Caco-2 (cell line): ENCODE measurements around the gene KHDRBS2. TPM values are rescaled to one million over a fixed set of nuclear protein-coding genes. Genes with fewer than 3 reads are reported as not detected.

Experiments
- BruUV-seq: library from RNA; stranded (reverse); fragments of 400-500 nt; replicated peaks from 2 replicates; lab custom pipeline; 2021; lab: Mats Ljungman, UMichigan
- CTCF ChIA-PET: fragments of 300-600 bp; sonication (Branson Sonifier 250); formaldehyde crosslinking; loops from one replicate; lab custom pipeline; 2022; ENCODE audit warnings: antibody characterized with exemption; lab: Charles Lee
- POLR2A ChIA-PET: fragments of 300-600 bp; sonication (Branson Sonifier 250); formaldehyde crosslinking; loops from one replicate; lab custom pipeline; 2022; ENCODE audit warnings: antibody characterized with exemption; lab: Charles Lee
- DNase-seq, 2 experiments: peaks; one replicate each; pipeline versions ENCODE4 v3.0.0 to v3.0.0-alpha.2; 2020 to 2022
- H3K27me3 ChIP-seq: replicated peaks from 2 replicates; pipeline ENCODE4 v1.6.0; 2011; ENCODE audit warnings: low read length; ENCODE audit not compliant: control insufficient read depth, insufficient read depth
- H3K36me3 ChIP-seq: 2 replicates; pipeline ENCODE4 v1.5.1; 2011; ENCODE audit warnings: low read length; ENCODE audit not compliant: control insufficient read depth, insufficient read depth
- H3K4me1 ChIP-seq: fragments of 250-450 bp; sonication (Bioruptor Pico); 2 replicates; pipeline ENCODE4 v1.5.1; 2020; ENCODE audit warnings: mild to moderate bottlenecking
- H3K4me3 ChIP-seq: 2 replicates; pipeline ENCODE4 v1.5.1; 2011; ENCODE audit warnings: low read depth, mild to moderate bottlenecking, control low read depth, low read length
- H3K9me3 ChIP-seq: fragments of 250-450 bp; sonication (Bioruptor Pico); 2 replicates; pipeline ENCODE4 v1.5.1; 2020; ENCODE audit warnings: mild to moderate bottlenecking, moderate library complexity
- H3K27ac Mint-ChIP-seq: one replicate; pipeline ENCODE4 v1.8.0; 2022; ENCODE audit warnings: mixed read lengths; ENCODE audit not compliant: unreplicated experiment
- H3K27me3 Mint-ChIP-seq: one replicate; pipeline ENCODE4 v1.8.0; 2022; ENCODE audit warnings: mixed read lengths; ENCODE audit not compliant: insufficient read depth, unreplicated experiment
- H3K36me3 Mint-ChIP-seq: one replicate; pipeline ENCODE4 v1.8.0; 2022; ENCODE audit warnings: mild to moderate bottlenecking, mixed read lengths; ENCODE audit not compliant: insufficient read depth, unreplicated experiment
- H3K4me1 Mint-ChIP-seq: one replicate; pipeline ENCODE4 v1.8.0; 2022; ENCODE audit warnings: low read depth, mixed read lengths; ENCODE audit not compliant: unreplicated experiment
- H3K4me3 Mint-ChIP-seq: one replicate; pipeline ENCODE4 v1.8.0; 2022; ENCODE audit warnings: mild to moderate bottlenecking, moderate library complexity, mixed read lengths; ENCODE audit not compliant: unreplicated experiment
- H3K9me3 Mint-ChIP-seq: one replicate; pipeline ENCODE4 v1.8.0; 2022; ENCODE audit warnings: mixed read lengths; ENCODE audit not compliant: unreplicated experiment
- intact Hi-C: fragments of 100-400 bp; cut with micrococcal nuclease; formaldehyde crosslinking; loops from one replicate; pipeline ENCODE4 v1.10.0; 2022; ENCODE audit not compliant: unreplicated experiment
- total RNA-seq: library from RNA; stranded (reverse); gene quantifications from 2 replicates; pipeline ENCODE4 v1.2.3, GENCODE V29; 2022
- TF ChIP-seq, protein P1 (sequence below), 2 experiments: fragments of 200-600 bp in 1 of 2; IDR thresholded peaks; 1 replicate in 1 of 2; 2 replicates in 1 of 2; pipeline versions ENCODE4 v1.5.1 to v1.8.0; 2011 to 2022; ENCODE audit warnings: antibody characterized with exemption in 1 of 2, control low read depth in 1 of 2, inconsistent platforms in 1 of 2, low read depth in 1 of 2, low read length in 1 of 2, mild to moderate bottlenecking in 1 of 2, moderate library complexity in 1 of 2; ENCODE audit not compliant: insufficient read depth in 1 of 2, severe bottlenecking in 1 of 2, unreplicated experiment in 1 of 2

KHDRBS2 gene
- total RNA-seq, 1 experiment from 2014 or later: not detected

- intact Hi-C loops: no loop called here
- POLR2A ChIA-PET: no interaction called here
- peaks cover 10% of the 10 kb centered on the region for H3K9me3 Mint-ChIP-seq
- Histone ChIP-seq H3K36me3 (no peaks in the 10 kb centered on the region), H3K27me3 (no peaks in the 10 kb centered on the region), H3K9me3 (no peaks in the 10 kb centered on the region), H3K4me1 (no peaks in the 10 kb centered on the region), H3K4me3 (no peak overlapping the region)
- TF ChIP-seq, protein P1, sequence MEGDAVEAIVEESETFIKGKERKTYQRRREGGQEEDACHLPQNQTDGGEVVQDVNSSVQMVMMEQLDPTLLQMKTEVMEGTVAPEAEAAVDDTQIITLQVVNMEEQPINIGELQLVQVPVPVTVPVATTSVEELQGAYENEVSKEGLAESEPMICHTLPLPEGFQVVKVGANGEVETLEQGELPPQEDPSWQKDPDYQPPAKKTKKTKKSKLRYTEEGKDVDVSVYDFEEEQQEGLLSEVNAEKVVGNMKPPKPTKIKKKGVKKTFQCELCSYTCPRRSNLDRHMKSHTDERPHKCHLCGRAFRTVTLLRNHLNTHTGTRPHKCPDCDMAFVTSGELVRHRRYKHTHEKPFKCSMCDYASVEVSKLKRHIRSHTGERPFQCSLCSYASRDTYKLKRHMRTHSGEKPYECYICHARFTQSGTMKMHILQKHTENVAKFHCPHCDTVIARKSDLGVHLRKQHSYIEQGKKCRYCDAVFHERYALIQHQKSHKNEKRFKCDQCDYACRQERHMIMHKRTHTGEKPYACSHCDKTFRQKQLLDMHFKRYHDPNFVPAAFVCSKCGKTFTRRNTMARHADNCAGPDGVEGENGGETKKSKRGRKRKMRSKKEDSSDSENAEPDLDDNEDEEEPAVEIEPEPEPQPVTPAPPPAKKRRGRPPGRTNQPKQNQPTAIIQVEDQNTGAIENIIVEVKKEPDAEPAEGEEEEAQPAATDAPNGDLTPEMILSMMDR (IDR thresholded peaks at IDR 0.05; ENCODE audit: insufficient read depth in 1 of 2, low read depth in 1 of 2, low read length in 1 of 2, severe bottlenecking in 1 of 2, unreplicated experiment in 1 of 2): no peak
- H3K36me3 Mint-ChIP-seq: no peaks in the 10 kb centered on the region
- H3K4me3 Mint-ChIP-seq: no peak overlapping the region
- no TSS peak for BruUV-seq
- no peak for DNase-seq
- H3K27ac Mint-ChIP-seq: no peak overlapping the region
- CTCF ChIA-PET: no interaction called here
- H3K27me3 Mint-ChIP-seq: no peaks in the 10 kb centered on the region
- no peaks in the 10 kb centered on the region for H3K4me1 Mint-ChIP-seq
Observed at GRCh38 chr6:61947311-61947947, 338.6 kb downstream of the KHDRBS2 start.

DNA sequence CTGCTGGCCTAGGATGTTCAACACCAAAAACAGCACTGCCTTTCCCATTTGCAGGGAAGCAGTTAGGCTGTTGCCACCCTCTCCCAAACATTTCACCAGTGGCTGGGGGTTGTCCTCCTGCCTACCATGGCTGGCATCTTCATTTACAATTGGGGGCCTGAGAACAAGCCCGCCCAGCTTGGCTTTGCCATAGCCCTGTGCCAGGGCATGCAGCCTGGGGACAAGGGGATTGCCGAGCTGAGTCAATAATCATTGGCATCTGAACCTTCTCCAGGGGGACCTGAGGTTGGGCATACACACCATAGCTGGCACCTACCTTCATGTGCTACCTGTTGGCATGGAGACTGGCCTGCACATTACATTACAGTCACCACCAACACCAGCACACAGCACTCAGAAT lies 345.1 kb downstream of the KHDRBS2 start:
- BruUV-seq: no TSS peak
- Mint-ChIP-seq H3K9me3 (peaks cover 12% of the 10 kb centered on the region), H3K36me3 (no peaks in the 10 kb centered on the region), H3K4me3 (no peak overlapping the region), H3K27ac (no peak overlapping the region), H3K27me3 (no peaks in the 10 kb centered on the region), H3K4me1 (no peaks in the 10 kb centered on the region)
- no peaks in the 10 kb centered on the region for H3K4me1 ChIP-seq
- H3K9me3 ChIP-seq: no peaks in the 10 kb centered on the region
- ChIA-PET POLR2A (no interaction called here), CTCF (no interaction called here)
- no peak overlapping the region for H3K4me3 ChIP-seq
- intact Hi-C loops: no loop called here
- no peaks in the 10 kb centered on the region for H3K27me3 ChIP-seq
- no peaks in the 10 kb centered on the region for H3K36me3 ChIP-seq
- TF ChIP-seq, protein P1 (IDR thresholded peaks at IDR 0.05; ENCODE audit: insufficient read depth in 1 of 2, low read depth in 1 of 2, low read length in 1 of 2, severe bottlenecking in 1 of 2, unreplicated experiment in 1 of 2): no peak
- DNase-seq: no peak

GRCh38 chr6:61935242-61935846 lies 350.7 kb downstream of the KHDRBS2 start:
- no peaks in the 10 kb centered on the region for H3K36me3 Mint-ChIP-seq

More at GRCh38 chr6:61935242-61935846, 350.7 kb downstream of the KHDRBS2 start:
- no peaks in the 10 kb centered on the region for H3K4me1 Mint-ChIP-seq
- Histone ChIP-seq H3K36me3 (no peaks in the 10 kb centered on the region), H3K9me3 (no peaks in the 10 kb centered on the region), H3K4me3 (no peak overlapping the region), H3K4me1 (no peaks in the 10 kb centered on the region), H3K27me3 (no peaks in the 10 kb centered on the region)
- DNase-seq: no peak
- no peaks in the 10 kb centered on the region for H3K9me3 Mint-ChIP-seq
- CTCF ChIA-PET: no interaction called here
- POLR2A ChIA-PET: no interaction called here
- intact Hi-C loops: no loop called here
- TF ChIP-seq, protein P1 (IDR thresholded peaks at IDR 0.05; ENCODE audit: insufficient read depth in 1 of 2, low read depth in 1 of 2, low read length in 1 of 2, severe bottlenecking in 1 of 2, unreplicated experiment in 1 of 2): no peak
- H3K4me3 Mint-ChIP-seq: no peak overlapping the region
- BruUV-seq: no TSS peak
- no peak overlapping the region for H3K27ac Mint-ChIP-seq
- H3K27me3 Mint-ChIP-seq: no peaks in the 10 kb centered on the region
